ENCODE data around the gene FAN1.
"Not testable (repeated sequence)": the region's sequence is repeated elsewhere in the genome, so short reads cannot be mapped to it uniquely, and the experiment has no call there.

FAN1 gene

DNA sequence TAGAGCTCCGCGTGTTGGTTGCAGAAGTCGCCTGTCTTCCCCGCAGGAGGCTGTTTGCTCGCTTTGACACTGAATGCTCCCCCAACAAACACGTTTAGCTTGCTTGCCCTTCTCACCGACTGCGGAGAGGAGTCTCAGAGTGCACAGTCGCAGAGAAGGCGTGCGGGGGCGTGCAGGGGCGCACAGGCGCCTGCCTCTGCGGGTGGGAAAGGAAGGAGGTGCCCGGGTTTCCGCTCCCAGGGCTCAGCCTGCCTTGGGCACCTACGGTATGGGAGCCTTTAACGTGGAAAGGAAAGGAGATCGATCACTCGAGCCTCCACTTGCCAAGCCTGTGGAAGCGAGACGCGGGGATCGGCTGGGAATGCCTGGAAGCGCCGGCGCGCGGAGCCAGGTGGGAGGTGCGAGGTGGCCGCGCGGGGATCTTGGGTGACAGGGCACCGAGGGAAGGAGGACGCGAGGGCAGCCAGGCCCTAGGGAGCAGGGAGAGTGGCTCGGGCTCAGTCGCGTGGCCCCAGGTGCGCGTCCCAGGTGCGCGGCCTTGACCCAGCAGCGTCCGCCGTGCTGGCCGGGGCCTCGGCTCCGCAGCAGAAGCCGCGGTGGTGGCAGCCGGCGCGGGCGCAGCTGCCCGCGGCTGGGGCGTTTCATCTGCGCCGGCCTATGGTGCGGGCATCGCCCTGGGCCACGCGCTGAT is at the start of gene FAN1:
Gene FAN1, plus strand, starts transcription at position 419 of the 691 bp plus-strand sequence. CDS start 749 bp downstream, outside the sequence.
- peak; percentile 79 for DNase-seq

DNA sequence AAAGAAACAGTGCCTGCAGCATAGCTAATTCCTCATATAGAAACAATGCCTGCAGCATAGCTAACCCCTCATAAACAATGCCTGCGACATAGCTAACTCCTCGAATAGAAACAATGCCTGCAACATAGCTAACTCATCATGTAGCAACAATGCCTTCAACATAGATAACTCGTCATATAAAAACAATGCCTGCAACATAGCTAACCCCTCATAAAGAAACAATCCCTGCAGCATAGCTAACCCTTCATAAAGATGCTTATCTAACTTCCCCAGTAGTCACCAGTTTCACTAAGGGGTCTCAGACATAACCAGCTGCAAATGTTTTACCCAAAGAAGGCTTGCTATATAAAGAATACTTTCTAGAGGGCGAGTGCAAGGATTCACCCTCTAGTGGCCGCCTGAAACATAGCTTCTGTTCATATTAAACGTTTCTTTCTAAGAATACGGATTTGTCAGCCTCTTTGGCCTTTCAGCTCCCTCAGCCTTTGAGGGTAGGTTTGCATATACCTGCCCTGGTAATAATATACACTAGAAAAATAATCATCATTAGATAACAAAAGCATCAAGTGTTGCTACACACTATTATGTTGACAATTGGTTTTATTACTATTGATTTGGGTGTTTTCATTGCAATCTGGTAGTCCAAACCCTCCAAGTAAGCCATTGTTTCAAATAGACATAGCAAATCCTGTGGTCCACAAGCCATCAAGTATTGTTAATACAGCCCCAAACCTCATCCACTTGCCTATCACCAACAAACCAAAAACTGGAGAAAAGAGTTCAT is 44.4 kb upstream of the FAN1 start:
- DNase-seq: no peak

DNA sequence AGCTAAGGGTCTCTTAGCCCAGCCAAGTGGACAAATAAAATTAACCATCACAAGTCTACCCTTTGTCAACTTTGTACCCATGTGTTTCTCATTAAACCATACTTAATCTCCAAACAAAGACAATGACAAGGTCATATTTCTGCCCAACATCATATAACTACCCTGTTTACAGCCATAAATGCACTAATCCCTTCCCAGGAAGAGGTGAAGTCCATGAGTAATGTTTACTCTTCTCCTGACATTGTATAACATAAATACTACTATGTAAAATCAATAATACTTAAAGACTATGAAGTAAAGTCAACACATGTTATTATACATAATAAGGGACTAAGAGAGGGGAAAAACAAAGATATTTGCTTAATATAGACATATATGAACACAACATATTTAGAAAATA is 38.5 kb upstream of the FAN1 start:
- DNase-seq: no peak

- DNase-seq: no peak
Observed at GRCh38 chr15:30870681-30871080, 33.0 kb upstream of the FAN1 start.

GRCh38 chr15:30872341-30872748 is 31.4 kb upstream of the FAN1 start:
- no peak for DNase-seq

DNA sequence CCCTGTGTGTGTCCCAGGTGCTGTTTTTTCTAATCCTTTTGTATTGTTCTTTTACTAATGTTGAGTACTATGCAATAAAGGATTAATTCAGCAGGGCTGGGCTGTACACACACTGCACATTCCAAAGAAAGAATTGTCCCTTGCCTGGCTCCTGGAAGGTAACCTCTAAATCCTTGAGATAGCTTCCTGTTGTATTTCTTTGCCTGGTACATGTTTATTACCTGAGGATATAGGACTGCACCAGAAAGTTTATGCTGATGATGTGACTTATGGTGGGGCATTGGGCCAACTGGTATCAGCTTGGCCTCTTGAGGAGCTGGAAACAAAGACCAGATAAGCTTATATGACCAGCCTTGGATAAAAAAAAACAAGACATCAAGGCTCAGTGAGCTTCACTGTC is 26.6 kb upstream of the FAN1 start:
- no peak for DNase-seq

DNA sequence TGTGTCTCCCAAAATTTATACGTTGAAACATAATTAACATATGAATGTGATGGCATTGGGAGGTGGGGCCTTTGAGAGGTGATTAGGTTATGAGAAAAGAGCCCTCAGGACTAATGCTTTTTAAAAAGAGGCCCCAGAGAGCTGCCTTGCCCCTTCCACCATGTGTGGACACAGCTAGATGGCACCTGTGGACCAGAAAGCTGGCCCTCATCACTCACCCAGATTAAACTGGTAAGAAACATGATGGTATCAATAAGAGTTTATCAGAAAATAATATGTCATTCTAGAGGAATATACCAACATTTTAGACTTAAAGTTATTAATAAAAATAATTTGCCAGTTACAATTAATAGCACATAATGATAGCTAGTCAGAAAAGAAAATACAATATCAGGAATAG is 25.2 kb upstream of the FAN1 start:
- DNase-seq: no peak

- DNase-seq: no peak
Observed at GRCh38 chr15:30882849-30883433, 20.8 kb upstream of the FAN1 start.

DNA sequence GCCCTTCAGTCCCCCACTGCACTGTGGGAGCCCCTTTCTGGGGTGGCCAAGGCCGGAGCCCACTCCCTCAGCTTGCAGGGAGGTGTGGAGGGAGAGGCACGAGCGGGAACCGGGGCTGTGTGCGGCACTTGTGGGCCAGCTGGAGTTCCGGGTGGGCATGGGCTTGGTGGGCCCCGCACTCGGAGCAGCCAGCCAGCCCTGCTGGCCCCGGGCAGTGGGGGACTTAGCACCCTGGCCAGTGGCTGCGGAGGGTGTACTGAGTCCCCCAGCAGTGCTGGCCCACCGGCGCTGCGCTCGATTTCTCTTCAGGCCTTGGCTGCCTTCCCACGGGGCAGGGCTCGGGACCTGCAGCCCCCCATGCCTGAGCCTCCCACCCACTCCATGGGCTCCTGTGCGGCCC is 20.0 kb upstream of the FAN1 start:
- DNase-seq: not testable (repeated sequence)

- no peak for DNase-seq
Observed at GRCh38 chr15:30885814-30886213, 17.9 kb upstream of the FAN1 start.

GRCh38 chr15:30889196-30889595 is 14.5 kb upstream of the FAN1 start:
- DNase-seq: no peak

DNA sequence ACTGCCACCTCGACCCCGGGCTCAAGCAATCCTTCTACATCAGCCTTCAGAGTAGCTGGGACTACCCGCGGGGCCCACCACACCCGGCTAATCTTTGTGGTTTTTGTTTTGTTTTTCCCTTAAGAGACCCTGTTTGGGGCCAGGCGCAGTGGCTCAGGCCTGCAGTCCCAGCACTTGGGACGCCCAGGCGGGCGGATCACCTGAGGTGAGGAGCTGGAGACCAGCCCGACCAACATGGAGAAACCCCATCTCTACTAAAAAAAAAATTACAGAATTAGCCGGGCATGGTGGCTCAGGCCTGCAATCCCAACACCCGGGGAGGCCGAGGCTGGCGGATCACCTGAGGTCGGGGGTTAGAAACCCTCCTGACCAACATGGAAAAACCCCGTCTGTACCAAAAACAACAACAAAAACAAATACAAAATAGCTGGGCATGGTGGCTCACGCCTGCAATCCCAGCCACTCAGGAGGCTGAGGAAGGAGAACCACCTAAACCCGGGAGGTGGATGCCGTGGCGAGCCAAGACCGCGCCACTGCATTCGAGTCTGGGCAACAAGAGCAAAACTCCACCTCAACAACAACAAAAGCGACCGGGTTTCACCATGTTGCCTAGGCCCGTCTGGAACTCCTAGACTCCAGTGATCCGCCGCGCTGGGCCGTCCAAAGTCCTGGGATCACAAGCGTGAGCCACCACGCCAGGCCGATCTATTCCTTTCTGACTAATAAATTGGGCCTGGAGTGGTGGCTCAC is 8.1 kb upstream of the FAN1 start:
- DNase-seq: no peak

DNA sequence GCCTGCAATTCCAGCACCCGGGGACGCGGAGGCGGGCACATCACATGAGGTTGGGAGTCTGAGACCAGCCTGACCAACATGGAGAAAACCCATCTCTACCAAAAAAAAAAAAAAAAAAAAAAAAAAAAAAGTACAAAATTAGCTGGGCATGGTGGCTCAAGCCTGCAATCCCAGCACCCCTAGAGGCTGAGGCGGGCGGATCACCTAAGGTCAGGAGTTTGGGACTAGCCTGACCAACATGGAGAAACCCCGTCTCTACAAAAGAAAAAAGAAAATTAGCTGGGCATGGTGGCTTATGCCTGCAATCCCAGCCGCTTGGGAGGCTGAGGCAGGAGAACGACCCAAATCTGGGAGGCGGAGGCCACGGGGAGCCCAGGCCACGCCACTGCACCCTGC is 7.5 kb upstream of the FAN1 start:
- DNase-seq: no peak

- no peak for DNase-seq
Observed at GRCh38 chr15:30901889-30902288, 1.8 kb upstream of the FAN1 start.

GRCh38 chr15:30904812-30905211 is 1.1 kb downstream of the FAN1 start:
- no peak for DNase-seq

- no peak for DNase-seq
Observed at GRCh38 chr15:30905821-30906220, 2.1 kb downstream of the FAN1 start.

GRCh38 chr15:30906366-30906765 is 2.7 kb downstream of the FAN1 start:
- DNase-seq: no peak

DNA sequence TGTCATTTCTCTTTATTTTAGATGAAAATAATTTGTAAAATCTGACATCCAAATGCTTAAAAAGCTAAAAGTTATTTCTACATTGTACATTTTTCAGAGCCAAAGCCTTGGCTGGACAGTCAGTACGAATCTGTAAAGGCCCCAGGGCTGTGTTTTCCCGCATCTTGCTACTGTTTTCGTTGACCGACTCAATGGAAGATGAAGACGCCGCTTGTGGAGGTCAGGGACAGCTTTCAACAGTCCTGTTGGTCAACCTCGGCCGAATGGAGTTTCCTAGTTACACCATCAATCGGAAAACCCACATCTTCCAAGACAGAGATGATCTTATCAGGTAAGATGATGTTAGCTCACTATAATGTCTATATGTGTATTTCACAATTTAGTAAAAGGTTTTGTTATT is 10.0 kb downstream of the FAN1 start:
- no peak for DNase-seq

- no peak for DNase-seq
Observed at GRCh38 chr15:30917013-30917412, 13.3 kb downstream of the FAN1 start.

GRCh38 chr15:30917675-30918074 is 14.0 kb downstream of the FAN1 start:
- DNase-seq: no peak

GRCh38 chr15:30918366-30918765 is 14.7 kb downstream of the FAN1 start:
- DNase-seq: no peak

DNA sequence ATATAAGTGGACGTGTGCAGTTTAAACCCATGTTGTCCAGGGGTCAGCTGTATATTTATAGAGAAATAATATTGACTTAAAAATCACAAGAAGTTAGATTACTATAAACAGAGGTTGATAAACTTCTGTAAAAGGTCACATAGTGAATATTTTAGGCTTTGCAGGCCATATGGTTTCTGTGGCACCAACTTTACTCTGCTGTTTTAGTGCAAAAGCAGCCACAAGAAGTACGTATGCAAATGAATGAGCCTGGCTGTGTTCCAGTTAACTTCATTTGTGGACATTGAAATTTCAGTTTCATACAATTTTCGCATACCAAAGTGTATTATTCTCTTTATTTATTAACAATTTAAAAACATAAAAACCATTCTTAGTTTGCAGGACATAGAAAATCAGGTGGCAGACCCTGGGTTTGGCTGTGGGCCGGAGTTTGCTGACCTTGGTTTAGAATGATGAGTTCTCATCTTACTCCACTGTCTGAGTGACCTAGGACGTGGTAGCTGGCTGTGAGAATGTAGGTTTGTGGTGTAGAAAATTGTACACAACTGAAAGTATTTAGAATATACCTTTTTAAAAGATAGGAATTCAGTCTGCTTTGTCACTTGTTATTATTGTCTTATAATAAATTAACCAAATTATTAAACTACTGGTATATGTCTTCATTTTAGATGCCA is 16.3 kb downstream of the FAN1 start:
- DNase-seq: no peak

DNA sequence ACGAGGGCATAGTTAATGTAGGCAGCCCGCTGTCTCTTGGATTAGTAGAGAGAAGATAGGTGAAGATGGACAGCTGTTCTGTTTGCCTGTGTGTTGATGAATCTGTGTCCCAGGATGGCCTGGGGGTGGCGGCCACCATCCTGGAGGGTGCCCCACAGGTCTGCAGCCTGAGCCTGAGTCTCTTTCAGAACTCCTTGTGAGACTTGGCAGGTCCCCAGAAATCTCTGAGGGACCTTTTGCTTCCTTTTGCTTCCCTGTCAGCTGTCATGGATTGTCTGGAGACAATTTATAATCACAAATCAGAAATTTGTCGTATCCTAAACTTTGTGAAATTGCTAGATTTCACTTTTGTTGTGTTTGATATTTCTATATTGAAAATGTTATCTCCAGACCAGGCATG is 17.4 kb downstream of the FAN1 start:
- DNase-seq: no peak

All from stimulated activated CD4-positive, alpha-beta T cell treated with anti-CD3 and anti-CD28 coated beads, Interleukin-12 subunit alpha, Interleukin-12 subunit beta, amount 100 ng/mL, for 4 hours (primary cell).